ENCODE measurements around the gene DENND5A.

DNA sequence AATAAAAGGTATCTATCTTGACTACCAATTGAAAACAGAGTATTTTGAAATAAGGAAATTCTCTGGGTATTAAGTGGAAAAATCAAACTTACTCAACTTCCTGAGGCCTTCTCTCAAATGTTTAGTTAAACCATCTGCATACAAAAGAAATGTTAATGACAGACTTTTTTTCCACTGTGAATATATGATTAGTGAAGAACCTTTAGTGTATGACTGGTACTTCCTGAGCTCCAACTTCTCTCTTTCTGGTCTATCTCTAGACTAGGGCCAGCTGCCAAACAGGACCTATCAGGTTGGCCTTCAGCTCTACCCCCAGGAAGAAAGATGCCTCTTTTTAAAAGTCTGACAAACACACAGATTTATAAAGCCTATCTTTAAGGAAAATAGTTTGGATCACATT is 105.0 kb downstream of the DENND5A start:
- TF ChIP-seq POLR2AphosphoS5 (IDR thresholded peaks at IDR 0.05) = no peak
- TF ChIP-seq, protein P1, sequence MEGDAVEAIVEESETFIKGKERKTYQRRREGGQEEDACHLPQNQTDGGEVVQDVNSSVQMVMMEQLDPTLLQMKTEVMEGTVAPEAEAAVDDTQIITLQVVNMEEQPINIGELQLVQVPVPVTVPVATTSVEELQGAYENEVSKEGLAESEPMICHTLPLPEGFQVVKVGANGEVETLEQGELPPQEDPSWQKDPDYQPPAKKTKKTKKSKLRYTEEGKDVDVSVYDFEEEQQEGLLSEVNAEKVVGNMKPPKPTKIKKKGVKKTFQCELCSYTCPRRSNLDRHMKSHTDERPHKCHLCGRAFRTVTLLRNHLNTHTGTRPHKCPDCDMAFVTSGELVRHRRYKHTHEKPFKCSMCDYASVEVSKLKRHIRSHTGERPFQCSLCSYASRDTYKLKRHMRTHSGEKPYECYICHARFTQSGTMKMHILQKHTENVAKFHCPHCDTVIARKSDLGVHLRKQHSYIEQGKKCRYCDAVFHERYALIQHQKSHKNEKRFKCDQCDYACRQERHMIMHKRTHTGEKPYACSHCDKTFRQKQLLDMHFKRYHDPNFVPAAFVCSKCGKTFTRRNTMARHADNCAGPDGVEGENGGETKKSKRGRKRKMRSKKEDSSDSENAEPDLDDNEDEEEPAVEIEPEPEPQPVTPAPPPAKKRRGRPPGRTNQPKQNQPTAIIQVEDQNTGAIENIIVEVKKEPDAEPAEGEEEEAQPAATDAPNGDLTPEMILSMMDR (IDR thresholded peaks at IDR 0.05) = no peak
